ENCODE measurements around the gene HHATL.

HHATL gene

DNA sequence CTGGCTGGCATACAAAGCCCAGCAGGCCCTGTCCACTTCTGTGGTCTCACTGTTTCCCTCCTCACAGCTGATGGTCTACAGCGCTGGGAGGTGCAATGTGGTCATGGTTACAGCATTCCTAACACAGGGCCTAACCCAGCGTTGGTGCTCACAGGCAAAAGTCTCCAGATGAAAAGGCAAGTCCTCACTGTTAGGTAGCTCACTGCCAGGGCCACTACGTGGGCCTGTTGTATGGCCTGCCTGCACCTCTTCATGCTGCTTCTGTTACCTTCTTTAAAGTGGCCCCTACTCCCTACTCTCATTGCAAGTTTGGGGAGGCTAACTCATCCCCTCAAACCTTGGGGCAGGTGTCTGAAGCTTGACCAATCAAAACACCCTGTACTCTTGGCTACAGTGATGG, 39.2 kb upstream of the HHATL start:
- no peak overlapping the region for H3K27ac ChIP-seq
- no peak for TF ChIP-seq ZFX (IDR thresholded peaks at IDR 0.05; ENCODE audit: borderline replicate concordance)
- TF ChIP-seq, protein P1, sequence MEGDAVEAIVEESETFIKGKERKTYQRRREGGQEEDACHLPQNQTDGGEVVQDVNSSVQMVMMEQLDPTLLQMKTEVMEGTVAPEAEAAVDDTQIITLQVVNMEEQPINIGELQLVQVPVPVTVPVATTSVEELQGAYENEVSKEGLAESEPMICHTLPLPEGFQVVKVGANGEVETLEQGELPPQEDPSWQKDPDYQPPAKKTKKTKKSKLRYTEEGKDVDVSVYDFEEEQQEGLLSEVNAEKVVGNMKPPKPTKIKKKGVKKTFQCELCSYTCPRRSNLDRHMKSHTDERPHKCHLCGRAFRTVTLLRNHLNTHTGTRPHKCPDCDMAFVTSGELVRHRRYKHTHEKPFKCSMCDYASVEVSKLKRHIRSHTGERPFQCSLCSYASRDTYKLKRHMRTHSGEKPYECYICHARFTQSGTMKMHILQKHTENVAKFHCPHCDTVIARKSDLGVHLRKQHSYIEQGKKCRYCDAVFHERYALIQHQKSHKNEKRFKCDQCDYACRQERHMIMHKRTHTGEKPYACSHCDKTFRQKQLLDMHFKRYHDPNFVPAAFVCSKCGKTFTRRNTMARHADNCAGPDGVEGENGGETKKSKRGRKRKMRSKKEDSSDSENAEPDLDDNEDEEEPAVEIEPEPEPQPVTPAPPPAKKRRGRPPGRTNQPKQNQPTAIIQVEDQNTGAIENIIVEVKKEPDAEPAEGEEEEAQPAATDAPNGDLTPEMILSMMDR (IDR thresholded peaks at IDR 0.05): no peak

DNA sequence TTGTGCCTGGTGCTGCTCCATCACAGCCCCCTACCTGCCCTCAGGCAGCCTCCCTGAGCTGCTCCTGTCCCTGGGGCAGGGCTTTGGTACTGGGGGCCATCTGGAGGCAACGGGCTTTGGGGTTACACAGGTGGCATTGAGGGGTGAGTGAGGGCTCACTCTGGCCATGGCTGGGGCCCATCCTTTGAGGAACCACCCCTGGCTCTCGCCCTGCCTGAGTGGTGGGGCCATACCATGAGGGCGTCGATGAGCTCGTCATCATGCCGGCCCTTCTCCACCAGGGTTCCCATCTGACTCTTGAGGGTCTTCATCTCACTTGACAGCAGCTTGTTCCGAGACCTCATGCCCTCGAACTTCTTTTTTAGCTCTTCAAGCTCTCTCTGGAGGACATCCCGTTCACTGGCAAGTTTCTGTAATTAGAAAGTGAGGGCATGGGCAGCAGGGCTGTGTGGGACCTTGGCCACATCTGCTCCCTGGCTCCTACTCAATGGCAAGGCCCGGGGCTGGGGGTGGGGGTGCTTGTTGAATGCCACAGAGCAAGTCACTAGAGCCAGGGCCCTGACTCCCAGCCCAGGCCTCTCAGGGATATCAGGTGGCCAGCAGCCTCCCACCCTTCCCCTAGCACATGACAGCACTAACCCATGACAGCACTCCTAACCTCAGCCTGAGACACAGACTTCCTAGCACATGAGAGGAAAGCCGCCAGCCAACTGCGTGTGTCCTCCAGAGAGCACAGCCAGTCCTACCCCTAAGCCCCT, 37.0 kb upstream of the HHATL start:
- no peak for TF ChIP-seq ZFX (IDR thresholded peaks at IDR 0.05; ENCODE audit: borderline replicate concordance)
- TF ChIP-seq, protein P1 (IDR thresholded peaks at IDR 0.05): no peak
- no peak overlapping the region for H3K27ac ChIP-seq

- H3K27ac ChIP-seq: no peak overlapping the region
- TF ChIP-seq ZFX (IDR thresholded peaks at IDR 0.05; ENCODE audit: borderline replicate concordance): no peak
- TF ChIP-seq, protein P1 (IDR thresholded peaks at IDR 0.05): no peak
Observed at GRCh38 chr3:42736531-42736930, 33.9 kb upstream of the HHATL start.

DNA sequence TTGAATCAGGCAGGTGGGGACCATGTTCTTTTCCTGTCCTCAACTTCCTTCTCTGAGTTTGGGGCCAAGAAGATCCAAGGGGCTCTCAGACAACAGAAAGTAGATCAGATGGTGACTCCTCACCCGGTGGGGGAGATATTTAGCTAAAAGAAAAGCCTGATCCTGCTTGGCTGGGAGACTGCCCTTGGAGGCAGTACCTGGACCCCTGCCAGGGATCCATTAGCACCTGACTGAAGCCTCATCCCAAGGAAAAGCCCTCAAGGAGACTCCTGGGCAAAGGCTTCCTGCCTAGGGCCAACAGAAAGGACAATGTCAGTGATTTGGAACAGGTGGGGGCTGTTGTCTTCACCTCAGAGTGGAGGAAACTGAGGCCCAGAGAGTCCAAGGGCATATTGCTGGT, 33.5 kb upstream of the HHATL start:
- no peak overlapping the region for H3K27ac ChIP-seq
- TF ChIP-seq ZFX (IDR thresholded peaks at IDR 0.05; ENCODE audit: borderline replicate concordance): no peak
- TF ChIP-seq, protein P1 (IDR thresholded peaks at IDR 0.05): no peak

DNA sequence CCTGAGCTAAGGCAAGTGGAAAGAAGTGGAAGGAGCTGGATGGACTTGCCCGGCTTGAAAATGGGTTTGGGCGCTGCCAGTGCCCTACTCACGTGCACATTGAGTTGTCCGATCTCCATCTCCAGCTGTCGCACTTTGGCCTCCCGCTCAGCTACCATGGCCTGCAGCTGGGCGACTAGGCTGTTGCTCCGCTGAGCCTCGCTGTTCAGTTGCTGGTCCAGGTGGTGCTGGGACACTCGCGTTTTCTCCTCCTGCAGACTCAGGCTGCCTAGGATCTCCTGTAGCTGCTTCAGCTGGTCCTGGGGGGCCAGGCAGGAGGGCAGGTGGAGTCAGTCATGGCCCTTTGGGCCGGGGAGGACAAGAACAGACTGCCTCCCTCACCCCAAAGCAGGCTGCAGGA, 33.0 kb upstream of the HHATL start:
- H3K27ac ChIP-seq: no peak overlapping the region
- TF ChIP-seq, protein P1 (IDR thresholded peaks at IDR 0.05): no peak
- no peak for TF ChIP-seq ZFX (IDR thresholded peaks at IDR 0.05; ENCODE audit: borderline replicate concordance)

DNA sequence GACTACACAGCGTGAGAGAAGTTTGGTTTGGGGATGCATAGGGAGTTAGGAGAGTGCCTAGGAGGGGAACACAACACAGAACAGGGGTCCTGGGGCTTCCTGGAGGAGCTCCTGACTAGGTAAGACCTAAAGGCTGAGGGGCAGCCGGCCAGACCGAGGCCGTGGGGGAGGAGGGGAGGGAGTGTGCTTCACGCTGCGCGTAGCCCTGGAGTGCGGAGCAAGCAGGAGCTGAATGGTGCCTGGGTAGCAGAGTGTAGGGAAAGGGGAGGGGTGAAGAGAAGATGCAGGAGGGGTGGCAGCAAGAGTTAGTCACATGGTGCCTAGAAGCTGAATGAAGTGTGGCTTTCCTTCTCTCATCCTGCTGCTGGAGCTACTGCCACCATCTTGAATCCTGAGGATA, 32.4 kb upstream of the HHATL start:
- no peak overlapping the region for H3K27ac ChIP-seq
- no peak for TF ChIP-seq ZFX (IDR thresholded peaks at IDR 0.05; ENCODE audit: borderline replicate concordance)
- TF ChIP-seq, protein P1 (IDR thresholded peaks at IDR 0.05): no peak

DNA sequence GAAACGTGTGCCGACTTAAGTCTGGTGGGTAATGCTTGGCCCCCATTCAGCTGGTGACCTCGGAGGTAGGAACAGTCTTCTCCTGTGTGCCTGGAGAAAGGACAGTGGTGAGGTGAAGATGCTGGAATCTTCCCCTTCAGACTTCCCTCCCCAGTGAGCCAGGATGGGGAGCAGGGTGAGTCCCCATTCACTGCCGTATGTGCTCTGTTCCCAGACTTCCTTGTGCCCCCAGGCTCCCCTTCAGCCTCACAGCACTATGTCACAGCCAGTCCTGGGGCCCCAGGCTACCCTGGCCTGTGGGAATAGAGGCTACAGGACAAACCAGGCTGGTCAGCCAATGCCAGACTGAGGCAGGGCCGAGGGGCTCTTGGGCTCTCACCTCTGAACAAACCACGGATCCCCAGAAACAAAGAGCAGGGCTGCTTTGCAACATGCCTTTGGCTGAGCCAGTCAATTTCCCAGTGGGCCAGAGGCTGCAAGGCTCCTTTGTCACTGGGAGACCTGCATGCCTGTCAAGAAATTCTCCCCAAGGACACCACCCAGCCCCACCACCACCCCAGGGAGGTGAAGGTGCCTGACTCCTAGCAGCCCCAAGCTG, 31.8 kb upstream of the HHATL start:
- H3K27ac ChIP-seq: no peak overlapping the region
- TF ChIP-seq ZFX (IDR thresholded peaks at IDR 0.05; ENCODE audit: borderline replicate concordance): no peak
- TF ChIP-seq, protein P1 (IDR thresholded peaks at IDR 0.05): no peak
